GM21786 (cell line): ENCODE data around the gene TAMALIN.
"Not testable (repeated sequence)": the region's sequence is repeated elsewhere in the genome, so short reads cannot be mapped to it uniquely, and the experiment has no call there.

Experiments used
- ATAC-seq: cut with Tn5 transposase; IDR thresholded peaks from one replicate; pipeline ENCODE4 v1.9.1; 2021; ENCODE audit not compliant: unreplicated experiment

Gene TAMALIN

DNA sequence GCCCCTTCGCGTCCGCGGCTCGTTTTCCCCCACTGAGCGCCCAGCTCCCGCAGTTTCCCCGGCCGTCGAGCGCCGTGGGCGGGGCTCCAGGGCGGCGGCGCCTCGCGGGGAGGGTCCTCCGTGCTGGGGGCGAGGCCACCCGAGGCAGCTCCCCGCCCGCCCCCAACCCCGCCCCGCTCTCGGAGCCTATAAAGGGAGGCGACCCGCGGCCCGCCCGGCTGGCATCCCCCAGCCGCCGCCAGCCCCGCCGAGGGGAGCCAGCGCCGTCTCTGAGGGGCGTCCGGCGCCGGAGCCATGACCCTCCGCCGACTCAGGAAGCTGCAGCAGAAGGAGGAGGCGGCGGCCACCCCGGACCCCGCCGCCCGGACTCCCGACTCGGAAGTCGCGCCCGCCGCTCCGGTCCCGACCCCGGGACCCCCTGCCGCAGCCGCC lies at the start of gene TAMALIN:
Gene TAMALIN (plus strand): TSS at position 221 of the 432 bp plus-strand sequence. CDS start 74 bp downstream, at position 295.
- no peak for ATAC-seq

DNA sequence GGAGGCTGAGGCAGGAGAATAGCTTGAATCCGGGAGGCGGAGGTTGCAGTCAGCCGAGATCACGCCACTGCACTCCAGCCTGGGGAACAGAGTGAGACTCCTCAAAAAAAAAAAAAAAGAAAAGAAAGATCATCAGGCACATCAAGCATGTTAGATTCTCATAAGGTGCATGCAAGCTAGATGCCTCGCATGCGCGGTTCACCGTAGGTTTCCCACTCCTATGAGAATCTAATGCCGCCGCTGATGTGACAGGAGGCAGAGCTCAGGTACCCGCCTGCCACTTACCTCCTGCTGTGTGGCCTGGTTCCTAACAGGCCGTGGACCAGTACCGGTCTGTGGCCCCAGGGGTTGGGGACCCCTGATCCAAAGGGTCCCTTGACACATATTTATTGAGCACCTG lies 48.2 kb upstream of the TAMALIN start:
- no peak for ATAC-seq

DNA sequence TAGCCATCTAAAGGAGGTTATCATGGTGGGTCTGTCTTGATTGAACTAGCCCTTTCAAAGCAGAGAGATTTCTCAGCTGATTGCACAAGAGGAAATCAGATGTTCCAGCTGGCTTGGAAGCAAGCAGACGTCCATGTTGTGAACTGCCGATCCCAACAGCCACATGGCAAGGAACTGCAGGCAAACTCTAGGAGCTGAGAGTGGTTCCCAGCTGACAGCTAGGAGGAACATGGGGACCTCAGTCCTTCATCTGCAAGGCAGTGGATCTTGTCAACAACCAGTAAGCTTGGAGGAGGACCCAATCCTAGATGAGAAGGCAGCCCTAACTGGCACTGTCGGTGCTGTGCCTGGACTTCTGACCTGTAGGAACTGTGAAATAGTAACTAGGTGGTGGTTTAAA lies 47.5 kb upstream of the TAMALIN start:
- no peak for ATAC-seq

DNA sequence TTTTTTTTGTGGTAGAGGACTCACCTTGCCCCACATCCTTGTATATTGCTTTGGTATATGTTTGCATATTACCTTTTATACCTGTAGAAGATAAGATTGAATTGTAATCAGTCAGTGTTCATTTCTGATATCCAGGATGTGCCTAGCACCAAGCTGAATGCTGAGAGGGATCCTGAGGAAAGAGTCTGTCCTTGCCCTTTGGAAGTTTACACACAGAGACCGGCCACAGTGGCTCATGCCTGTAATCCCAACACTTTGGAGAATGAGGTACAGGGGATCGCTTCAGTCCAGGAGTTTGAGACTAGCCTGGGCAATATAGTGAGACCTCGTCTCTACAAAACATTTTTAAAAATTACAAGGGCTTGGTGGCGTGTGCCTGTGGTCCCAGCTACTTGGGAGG lies 46.8 kb upstream of the TAMALIN start:
- ATAC-seq = no peak

DNA sequence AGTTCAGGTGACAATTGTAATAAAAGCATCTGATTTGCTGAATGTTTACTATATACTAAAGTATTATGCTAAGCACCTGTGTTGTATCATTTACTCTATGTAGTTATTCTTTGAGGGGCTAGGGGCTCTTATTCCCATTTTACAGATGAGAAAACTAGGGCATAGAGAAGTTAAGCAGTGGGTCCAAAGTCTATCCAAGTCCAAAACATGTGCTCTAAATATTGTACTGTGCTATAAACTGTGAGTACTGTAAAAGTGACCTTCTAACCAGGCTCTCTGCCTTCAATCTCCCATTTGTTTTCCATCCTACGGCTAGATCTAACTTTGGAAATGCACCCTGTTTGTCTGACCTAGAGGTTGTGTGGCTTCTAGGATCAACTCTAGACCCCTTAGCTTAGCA lies 46.3 kb upstream of the TAMALIN start:
- no peak for ATAC-seq

DNA sequence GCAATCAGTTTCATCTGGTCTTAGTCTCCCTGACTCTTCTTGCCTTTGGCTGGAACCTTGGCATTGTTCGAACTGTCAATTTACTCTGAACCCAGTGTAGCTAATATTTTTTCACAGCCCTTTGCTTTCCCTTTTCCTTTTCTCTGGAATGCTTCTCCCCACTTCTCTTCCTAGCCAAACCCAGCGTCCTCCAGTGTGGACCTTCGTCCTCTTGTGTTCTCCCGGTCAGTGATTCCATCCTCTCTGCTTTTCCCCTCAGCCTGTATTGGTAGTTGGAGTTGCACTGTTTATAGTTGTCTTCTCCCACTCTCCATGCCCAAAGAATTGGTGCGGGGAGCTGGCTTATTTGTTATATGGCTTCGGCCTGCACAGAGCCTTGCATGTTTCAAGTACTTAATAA lies 45.9 kb upstream of the TAMALIN start:
- ATAC-seq = no peak

DNA sequence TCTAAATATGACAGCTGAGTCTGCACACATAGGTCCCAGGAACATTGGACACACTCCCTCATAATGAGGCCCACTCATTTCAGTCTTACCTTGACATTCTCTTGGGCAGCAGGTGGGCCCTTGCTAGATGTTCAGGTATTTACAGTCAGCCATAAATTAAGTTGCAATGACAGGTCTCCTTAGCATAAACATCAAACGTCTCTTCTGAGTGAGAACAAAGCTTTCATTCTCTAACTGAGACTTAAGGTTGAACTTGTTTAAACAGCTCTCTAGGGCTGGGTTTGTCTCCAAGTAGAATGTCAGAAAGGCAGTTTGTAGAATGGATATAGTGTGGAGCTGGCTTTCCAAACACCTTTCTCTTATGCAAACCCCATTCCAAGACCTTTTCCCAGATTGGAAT lies 44.9 kb upstream of the TAMALIN start:
- no peak for ATAC-seq

DNA sequence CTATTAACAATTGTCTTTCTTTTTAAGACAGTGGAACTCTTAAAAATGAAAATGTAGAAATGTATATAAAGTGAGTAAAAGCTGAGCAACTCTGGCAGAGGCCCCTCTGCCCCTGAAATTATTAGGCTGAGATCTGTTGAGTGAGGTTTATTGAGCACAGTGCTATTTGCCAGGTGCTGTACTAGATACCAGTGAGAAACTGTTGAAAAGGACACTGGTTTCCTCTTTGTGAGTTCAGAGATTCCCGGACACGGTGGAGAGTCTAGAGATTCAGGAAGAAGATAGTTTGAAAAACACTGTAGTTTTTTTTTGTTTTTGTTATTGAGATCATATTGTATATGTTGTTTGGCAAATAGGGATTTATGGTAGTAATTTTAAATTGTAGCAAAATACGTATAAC lies 44.0 kb upstream of the TAMALIN start:
- ATAC-seq = no peak

DNA sequence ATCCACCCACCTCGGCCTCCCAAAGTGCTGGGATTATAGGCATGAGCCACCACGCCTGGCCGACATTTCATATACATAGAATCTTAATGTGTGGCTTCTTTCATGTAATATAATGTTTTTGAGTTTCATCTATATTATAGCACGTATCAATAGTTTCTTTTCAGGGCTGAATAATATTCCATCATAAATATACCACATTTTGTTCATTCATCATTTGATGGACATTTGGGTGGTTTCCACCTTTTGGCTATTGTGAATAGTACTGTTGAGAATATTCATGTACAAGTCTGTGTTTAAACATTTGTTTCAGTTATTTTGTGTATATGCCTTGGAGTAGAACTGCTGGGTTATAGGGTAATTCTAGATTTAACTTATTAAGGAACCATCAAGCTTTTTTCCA lies 43.3 kb upstream of the TAMALIN start:
- ATAC-seq = no peak

DNA sequence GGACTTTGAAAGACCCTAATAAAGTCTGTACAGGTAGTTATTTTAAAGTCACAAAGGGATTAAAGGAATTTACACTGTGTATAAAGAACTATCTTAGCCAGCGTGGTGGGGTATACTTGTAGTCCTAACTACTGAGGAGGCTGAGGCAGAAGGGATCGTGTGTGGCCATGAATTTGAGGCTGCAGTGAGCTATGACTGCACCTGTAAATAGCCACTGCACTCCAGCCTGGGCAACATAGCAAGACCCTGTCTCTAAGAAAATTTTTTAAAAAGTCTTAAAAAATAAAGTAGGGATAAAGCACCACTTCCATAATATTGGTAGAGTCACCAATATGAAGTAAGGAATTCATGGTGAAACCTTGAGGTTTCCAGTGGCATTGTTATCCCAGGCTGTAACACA lies 37.1 kb upstream of the TAMALIN start:
- ATAC-seq = no peak

DNA sequence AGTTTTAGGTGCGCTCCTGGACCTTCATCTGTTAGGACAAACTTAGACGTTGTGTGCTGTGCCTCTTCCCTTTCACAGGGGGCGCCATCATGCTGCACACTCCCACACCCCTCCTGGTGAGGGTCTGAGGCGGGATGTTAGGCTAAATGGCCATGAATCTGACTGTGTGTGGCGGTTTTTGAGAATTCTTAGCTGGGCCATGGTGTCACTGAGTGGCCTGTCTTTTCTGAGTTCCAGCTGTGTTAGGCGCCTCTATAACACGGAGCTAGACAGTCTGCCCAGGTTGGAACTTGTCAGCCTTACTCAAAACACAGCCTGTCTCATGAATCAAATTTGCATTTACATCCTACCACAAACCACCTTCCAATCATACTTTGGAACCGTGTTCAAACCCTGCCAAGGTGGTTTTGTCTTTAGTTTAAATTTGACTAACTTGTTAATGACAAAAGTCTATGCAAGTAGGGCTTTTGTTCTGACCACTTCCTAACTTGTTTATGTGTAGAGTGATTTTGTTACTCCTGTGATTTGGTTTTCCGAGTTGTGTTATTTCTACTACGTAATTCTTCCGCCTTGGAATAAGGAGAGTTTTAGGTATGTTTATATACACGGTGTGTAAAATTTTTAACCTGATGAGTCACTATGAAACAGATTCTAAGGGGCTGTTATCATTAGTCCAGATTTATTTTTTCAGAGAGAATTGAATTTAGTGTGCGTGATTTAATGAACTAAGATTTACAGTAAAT lies 35.7 kb upstream of the TAMALIN start:
- ATAC-seq = peak; percentile 91

DNA sequence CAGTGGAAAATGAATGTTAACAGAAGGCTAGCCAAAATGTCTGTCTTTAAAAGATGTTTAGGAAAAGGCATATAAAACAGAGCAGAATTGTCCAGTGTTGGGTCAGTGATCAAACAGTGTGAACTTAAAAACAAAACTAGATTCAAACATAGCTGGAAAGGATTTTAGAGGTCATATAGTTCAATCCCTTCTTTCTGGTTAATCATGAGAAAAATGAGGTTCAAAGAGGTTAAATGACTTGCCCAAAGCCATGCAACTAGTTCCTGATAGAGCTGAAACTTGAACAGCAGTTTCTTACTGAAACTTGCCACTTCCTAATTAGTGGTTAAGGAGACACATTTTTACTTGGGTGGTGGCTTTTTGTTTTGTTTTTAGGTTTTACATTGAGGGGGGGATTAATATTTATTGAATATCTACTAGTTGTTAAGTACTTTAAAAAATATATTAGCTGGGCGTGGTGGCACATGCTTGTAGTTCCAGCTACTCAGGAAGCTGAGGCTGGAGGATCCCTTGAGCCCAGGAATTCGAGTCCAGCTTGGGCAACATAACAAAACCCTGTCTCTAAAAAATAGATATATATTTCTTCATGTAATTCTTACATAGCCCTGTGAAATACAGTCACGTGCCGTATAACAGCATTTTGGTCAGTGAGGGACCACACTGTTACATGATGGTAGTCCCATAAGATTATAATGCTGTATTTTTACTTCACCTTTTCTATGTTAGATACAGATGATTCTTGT lies 34.9 kb upstream of the TAMALIN start:
- ATAC-seq = peak; percentile 42

DNA sequence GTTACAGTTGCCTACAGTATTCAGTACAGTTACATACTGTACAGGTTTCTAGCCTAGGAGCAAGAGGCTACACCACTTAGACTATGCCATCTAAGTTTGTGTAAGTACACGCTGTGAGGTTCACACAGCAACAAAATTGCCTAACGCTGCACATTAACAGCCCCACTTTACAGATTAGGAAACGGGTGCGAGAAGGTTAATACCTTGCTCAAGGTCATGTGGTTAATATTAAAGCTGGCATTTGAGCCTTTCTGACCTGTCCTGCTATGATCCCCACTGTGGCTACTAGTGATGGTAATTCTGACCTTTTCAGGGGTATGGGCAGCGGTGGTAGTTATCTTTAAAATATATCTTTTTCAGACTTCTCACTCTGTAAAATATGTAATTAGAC lies 34.3 kb upstream of the TAMALIN start:
- no peak for ATAC-seq

DNA sequence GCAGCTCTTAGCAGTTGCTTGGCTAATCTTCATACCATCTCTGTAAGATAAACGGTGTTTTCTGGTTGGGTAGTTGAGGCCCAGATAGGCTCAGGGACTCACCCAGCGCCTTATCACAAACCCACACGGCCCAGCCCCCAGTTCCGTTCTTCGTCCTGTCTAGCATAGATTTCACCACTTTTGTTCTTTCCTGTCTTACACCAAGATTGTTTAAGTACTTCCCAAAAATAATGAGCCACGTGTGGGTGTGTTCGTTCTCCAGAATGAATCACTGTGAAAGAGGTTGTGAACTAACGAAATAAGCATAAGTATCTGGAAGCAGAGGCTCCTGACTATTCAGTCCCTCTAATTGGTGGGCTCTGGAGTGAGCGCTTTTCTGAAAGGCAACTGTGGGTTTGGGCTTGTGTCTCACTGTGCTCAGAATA lies 33.9 kb upstream of the TAMALIN start:
- no peak for ATAC-seq

DNA sequence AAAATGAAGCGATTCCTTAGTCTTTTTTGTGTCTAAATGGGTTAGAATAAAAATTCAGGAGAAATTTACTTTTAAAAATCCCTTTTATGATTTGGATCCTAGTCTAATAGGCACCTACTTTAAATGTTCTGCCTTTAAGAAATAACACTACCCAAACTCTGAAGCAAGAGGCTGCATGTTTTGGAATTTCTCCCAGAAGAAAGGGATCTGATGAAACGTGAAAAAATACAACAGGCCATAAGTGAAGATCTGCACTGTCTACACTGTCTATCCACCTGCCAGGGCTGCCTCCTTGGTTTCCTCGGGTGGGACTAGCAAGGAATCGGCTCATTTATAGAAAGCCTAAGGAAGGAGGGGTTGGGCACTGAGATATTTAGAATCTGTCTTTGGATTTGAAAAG lies 33.2 kb upstream of the TAMALIN start:
- ATAC-seq = no peak

DNA sequence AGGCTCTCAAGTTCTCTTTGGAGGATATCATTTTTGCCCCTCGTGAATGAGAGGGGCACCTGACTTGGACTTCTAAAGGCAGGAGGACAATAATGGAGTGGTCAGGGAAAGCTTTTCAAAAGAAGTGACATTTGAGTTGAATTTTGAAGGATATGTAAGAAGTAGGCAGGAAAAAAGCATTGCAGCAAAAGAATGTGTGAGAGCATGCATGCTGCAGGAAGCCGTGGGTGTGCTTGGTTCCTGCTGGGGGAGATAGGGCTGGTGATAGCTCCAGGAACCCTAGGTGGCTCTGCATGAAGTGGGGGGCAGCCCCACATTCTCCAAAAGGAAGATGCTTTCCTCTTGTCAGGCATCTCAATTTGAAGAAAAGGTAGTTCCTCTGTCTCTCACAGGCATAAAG lies 32.1 kb upstream of the TAMALIN start:
- ATAC-seq = no peak

DNA sequence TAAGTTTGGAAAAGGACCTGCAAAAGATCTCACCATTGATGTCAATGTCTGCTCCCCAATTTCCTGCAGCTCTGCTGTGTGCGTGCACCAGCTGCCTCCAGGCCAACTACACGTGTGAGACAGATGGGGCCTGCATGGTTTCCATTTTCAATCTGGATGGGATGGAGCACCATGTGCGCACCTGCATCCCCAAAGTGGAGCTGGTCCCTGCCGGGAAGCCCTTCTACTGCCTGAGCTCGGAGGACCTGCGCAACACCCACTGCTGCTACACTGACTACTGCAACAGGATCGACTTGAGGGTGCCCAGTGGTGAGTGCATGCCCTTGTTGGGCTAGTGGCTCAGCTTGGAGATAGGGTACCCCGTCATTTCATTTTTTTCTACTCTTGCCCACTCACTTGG lies 31.6 kb upstream of the TAMALIN start:
- ATAC-seq = no peak

DNA sequence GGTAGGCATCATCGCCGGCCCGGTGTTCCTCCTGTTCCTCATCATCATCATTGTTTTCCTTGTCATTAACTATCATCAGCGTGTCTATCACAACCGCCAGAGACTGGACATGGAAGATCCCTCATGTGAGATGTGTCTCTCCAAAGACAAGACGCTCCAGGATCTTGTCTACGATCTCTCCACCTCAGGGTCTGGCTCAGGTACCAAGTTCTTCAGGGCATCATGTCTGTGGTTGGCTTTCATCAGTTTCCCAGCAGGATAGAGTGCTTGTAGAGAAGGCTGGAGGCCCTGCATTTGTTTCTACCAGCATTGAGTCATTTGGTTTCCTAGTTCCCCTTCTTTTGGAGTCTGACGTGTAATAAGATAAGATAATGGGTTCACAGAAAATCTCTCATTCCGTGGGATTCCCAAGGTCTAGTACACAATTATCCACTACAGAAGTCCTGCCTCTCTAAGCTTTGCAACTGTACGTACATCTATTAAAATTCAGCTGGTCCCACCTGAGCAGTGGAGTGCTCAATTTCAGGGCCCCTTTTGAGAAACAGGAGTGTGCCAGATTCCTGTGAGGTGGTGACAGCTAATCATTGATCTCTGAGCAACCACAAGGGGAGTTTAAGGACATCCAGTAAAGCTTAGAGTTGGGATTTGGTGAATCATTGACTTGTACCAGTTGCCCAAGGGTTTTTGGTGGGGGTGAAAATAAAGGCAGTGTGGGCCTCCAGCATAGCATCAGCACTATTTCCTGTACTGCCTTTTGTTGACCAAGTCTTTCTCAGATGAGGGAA lies 30.2 kb upstream of the TAMALIN start:
- ATAC-seq = no peak

DNA sequence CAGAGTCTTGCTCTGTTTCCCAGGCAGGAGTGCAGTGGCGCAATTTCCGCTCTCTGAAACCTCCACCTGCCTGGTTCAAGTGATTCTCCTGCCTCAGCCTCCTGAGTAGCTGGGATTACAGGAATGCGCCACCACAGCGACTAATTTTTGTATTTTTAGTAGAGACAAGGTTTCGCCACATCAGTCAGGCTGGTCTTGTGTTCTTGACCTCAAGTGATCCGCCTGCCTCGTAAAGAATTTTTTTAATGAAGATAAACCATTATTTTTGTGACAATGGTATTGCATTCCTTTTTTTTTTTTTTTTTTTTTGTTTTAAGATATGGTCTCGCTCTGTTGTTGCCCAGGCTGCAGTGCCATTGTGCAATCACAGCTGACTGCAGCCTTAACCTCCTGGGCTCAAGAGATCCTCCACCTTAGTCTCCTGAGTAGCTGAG lies 29.4 kb upstream of the TAMALIN start:
- ATAC-seq = no peak

DNA sequence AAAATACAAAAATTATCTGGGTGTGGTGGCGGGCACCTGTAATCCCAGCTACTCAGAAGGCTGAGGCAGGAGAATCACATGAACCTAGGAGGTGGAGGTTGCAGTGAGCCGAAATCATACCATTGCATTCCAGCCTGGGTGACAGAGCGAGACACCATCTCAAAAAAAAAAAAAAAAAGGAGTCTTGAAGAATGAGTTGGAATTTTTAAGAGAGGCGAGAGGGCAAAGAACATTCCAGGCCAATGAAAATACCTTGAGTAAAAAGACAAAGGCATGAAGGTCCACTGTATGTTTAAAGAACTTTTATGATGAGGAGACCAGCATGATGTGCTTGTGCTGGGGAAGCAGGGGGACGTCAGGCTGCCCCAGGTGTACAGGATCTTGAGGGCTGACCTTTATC lies 27.4 kb upstream of the TAMALIN start:
- not testable (repeated sequence) for ATAC-seq

DNA sequence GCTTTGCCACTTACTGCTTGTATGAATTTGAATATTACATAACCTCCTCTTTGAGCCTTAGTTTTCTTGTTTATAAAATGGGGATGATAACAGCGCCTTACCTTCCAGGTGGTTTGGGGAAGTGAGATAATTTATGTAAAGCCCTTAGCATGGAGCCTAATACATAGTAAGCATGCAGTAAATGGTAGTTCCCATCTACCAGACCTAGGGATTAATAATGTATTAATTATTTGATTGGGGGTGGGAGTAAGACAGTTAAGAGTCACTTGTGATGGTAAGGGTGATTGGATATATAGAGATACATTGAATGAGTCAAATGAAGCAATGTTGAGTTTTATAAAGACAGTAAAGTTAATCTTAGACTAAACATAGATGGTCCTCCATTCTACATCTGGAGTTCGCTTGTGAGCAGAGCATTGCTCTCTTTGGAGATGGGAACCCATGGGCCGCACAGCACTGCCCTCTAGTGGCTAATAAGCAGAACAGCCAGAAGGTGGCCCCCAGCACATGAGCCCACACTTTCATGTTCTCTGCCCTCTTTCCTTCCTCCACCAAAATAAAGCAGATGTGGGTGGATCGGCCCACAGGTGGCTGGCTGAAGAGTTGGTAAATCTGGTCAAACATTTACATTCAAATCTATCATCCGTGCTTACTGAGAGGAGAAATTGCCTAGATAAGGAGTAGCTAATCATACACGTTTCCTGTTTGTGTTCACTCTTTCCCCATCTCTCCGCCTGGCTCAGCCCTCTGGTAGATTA lies 26.5 kb upstream of the TAMALIN start:
- ATAC-seq = peak; percentile 79
